Measurements from ENCODE around the gene SMIM3. TPM values are rescaled to one million over a fixed set of nuclear protein-coding genes. Genes with fewer than 3 reads are reported as not detected.
A peak's percentile ranks its signal among the peaks of the same experiment; 100 is the strongest.
"Not testable (repeated sequence)": the region's sequence is repeated elsewhere in the genome, so short reads cannot be mapped to it uniquely, and the experiment has no call there.

The SMIM3 gene
- total RNA-seq, 1 donor from 2014 or later: 3.4 TPM

DNA sequence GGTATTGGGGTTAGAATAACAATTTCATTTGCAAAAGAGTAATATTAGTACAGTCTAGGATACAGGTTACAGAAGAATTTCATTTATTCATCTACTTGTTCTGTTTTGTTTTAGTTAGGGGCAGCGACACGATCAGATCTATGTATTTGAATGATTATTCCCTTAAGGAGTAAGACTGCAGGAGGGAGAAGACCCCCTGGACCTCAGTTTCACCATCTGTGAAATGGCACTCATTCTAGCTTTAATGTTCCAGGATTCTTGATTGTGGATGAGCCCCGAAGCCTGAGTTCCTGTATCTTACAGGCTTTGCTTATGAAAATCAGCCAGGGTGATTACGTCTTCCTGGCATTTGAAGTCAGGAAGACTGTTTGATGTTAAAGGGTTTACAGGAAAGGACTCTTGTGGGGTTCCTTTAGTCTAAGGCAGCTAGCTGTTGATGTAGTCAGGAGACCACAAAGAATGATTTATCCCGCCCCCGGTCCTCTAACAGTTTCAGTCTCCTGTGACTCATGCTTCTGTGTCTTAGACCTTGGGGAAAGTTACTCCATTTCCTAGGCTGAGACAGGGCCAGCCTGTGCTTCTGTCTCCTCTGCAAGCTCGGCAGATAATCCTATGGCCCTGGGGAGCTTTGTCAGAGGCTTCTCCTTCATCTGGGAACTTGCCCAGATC lies 11.5 kb downstream of the SMIM3 start:
- DNase-seq (ENCODE audit: low read depth): peak; percentile 100
- H3K36me3 ChIP-seq (ENCODE audit: control insufficient read depth, insufficient read depth, low read length): no peaks in the 10 kb centered on the region

DNA sequence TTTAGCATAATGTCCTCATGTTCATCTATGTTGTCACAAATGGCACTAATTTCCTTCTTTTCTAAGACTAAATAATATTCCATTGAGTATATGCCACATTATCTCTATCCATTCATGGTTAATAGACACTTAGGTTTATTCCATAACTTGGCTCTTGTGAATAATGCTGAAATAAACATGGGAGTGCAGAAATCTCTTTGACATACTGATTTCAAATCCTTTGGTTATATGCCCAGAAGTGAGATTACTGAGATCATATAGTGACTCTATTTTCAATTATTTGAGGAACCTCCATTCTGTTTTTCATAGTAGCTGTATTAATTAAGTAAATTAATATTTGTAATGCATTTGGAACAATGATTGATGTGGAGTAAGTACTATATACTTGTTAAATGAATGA lies 13.0 kb downstream of the SMIM3 start:
- DNase-seq (ENCODE audit: low read depth) (no peak), FAIRE-seq (no peak)
- Histone ChIP-seq H3K36me3 (ENCODE audit: control insufficient read depth, insufficient read depth, low read length) (peaks cover 2% of the 10 kb centered on the region), H3K27me3 (ENCODE audit: control insufficient read depth, insufficient read depth, low read length) (no peaks in the 10 kb centered on the region), H3K4me3 (ENCODE audit: low read depth, low read length) (no peak overlapping the region)
- TF ChIP-seq CTCF (IDR thresholded peaks at IDR 0.05; ENCODE audit: insufficient read depth, low read length, severe bottlenecking): no peak

More for the DNA sequence above, 11.5 kb downstream of the SMIM3 start:
- peak; percentile 94 for FAIRE-seq
- no peak for TF ChIP-seq CTCF (IDR thresholded peaks at IDR 0.05; ENCODE audit: insufficient read depth, low read length, severe bottlenecking)
- H3K27me3 ChIP-seq (ENCODE audit: control insufficient read depth, insufficient read depth, low read length): no peaks in the 10 kb centered on the region
- H3K4me3 ChIP-seq (ENCODE audit: low read depth, low read length): no peak overlapping the region

GRCh38 chr5:150793423-150793888 lies 14.9 kb downstream of the SMIM3 start:
- DNase-seq (ENCODE audit: low read depth); FAIRE-seq; H3K36me3 ChIP-seq (ENCODE audit: control insufficient read depth, insufficient read depth, low read length); H3K27me3 ChIP-seq (ENCODE audit: control insufficient read depth, insufficient read depth, low read length); H3K4me3 ChIP-seq (ENCODE audit: low read depth, low read length): not testable (repeated sequence)

GRCh38 chr5:150794927-150795326 lies 16.4 kb downstream of the SMIM3 start:
- peaks cover 2% of the 10 kb centered on the region for H3K36me3 ChIP-seq (ENCODE audit: control insufficient read depth, insufficient read depth, low read length)
- FAIRE-seq (no peak), DNase-seq (ENCODE audit: low read depth) (no peak)
- no peak overlapping the region for H3K4me3 ChIP-seq (ENCODE audit: low read depth, low read length)
- no peak for TF ChIP-seq CTCF (IDR thresholded peaks at IDR 0.05; ENCODE audit: insufficient read depth, low read length, severe bottlenecking)
- H3K27me3 ChIP-seq (ENCODE audit: control insufficient read depth, insufficient read depth, low read length): no peaks in the 10 kb centered on the region

GRCh38 chr5:150797384-150797783 lies 18.8 kb downstream of the SMIM3 start:
- no peak for TF ChIP-seq CTCF (IDR thresholded peaks at IDR 0.05; ENCODE audit: insufficient read depth, low read length, severe bottlenecking)
- Histone ChIP-seq H3K27me3 (ENCODE audit: control insufficient read depth, insufficient read depth, low read length) (no peaks in the 10 kb centered on the region), H3K36me3 (ENCODE audit: control insufficient read depth, insufficient read depth, low read length) (peaks cover 2% of the 10 kb centered on the region), H3K4me3 (ENCODE audit: low read depth, low read length) (no peak overlapping the region)
- no peak for DNase-seq (ENCODE audit: low read depth)
- no peak for FAIRE-seq

DNA sequence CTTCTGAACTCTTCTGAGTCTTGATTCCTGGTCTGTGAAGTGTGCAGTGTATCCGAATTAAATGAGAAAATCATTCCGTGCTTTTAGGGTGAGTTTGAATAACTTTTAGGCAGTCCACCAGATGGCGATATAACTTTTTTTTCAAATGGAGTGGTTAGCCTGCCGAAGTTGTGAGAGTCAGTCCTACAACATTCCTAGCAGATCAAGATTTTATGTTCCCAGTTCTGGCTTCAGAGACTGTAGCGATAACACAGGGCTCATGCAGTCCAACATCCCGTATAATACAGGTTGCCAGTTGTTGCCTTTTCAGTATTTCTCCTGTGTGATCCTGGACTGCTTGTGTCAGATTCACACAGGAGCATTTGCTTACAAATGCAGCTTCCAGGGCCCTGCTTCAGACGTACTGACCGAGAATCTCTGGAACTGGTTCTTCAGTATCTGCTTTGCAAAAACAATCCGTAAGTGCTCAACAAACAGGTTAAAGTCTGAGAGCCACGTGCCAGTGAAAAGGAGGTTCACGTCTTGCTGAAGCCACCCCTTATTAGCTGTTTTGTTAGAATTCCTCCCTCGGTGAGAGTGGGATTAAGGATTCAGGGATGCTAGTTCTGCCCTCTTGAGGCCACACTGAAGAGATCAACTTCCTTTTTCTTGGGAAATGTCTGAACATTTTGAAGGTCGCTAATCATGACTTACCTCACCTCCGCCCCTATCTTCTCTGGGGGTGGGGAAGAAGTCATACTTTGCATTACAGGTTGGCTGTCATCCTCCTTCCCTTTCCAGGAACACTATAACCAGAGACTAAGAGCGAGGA lies 22.8 kb downstream of the SMIM3 start:
- FAIRE-seq (peak; percentile 32), DNase-seq (ENCODE audit: low read depth) (peak; percentile 75)
- Histone ChIP-seq H3K36me3 (ENCODE audit: control insufficient read depth, insufficient read depth, low read length) (no peaks in the 10 kb centered on the region), H3K4me3 (ENCODE audit: low read depth, low read length) (peak overlapping the region; percentile 29), H3K27me3 (ENCODE audit: control insufficient read depth, insufficient read depth, low read length) (no peaks in the 10 kb centered on the region)
- TF ChIP-seq CTCF (IDR thresholded peaks at IDR 0.05; ENCODE audit: insufficient read depth, low read length, severe bottlenecking): peak; percentile 55

Measured in bronchial epithelial cell (primary cell).